ENCODE results near the gene UTP11.
A peak's percentile ranks its signal among the peaks of the same experiment; 100 is the strongest.
"Not testable (repeated sequence)": the region's sequence is repeated elsewhere in the genome, so short reads cannot be mapped to it uniquely, and the experiment has no call there.

Gene UTP11

GRCh38 chr1:38012363-38013226, at the start of gene UTP11:
UTP11 (plus strand) TSS chr1:38012734; CDS start chr1:38012803, 69 bp downstream.
- peak; percentile 97 for DNase-seq (ENCODE audit: low spot score)

- DNase-seq (ENCODE audit: low spot score): not testable (repeated sequence)
Measured at GRCh38 chr1:37964106-37964505, 48.4 kb upstream of the UTP11 start.

- no peak for DNase-seq (ENCODE audit: low spot score)
Measured at GRCh38 chr1:37965301-37965700, 47.2 kb upstream of the UTP11 start.

GRCh38 chr1:37973684-37974083, 38.9 kb upstream of the UTP11 start:
- not testable (repeated sequence) for DNase-seq (ENCODE audit: low spot score)

GRCh38 chr1:37974567-37974966, 38.0 kb upstream of the UTP11 start:
- DNase-seq (ENCODE audit: low spot score): no peak

GRCh38 chr1:37975083-37975482, 37.5 kb upstream of the UTP11 start:
- DNase-seq (ENCODE audit: low spot score): peak; percentile 68

- DNase-seq (ENCODE audit: low spot score): no peak
Measured at GRCh38 chr1:37978541-37978940, 34.0 kb upstream of the UTP11 start.

- DNase-seq (ENCODE audit: low spot score): no peak
Measured at GRCh38 chr1:37983546-37983945, 29.0 kb upstream of the UTP11 start.

- DNase-seq (ENCODE audit: low spot score): no peak
Measured at GRCh38 chr1:37987679-37988078, 24.9 kb upstream of the UTP11 start.

GRCh38 chr1:37989361-37989930, 23.1 kb upstream of the UTP11 start:
- peak; percentile 37 for DNase-seq (ENCODE audit: low spot score)

GRCh38 chr1:37994886-37995566, 17.5 kb upstream of the UTP11 start:
- DNase-seq (ENCODE audit: low spot score): no peak

- no peak for DNase-seq (ENCODE audit: low spot score)
Measured at GRCh38 chr1:37995751-37996345, 16.7 kb upstream of the UTP11 start.

- no peak for DNase-seq (ENCODE audit: low spot score)
Measured at GRCh38 chr1:37997256-37998088, 15.1 kb upstream of the UTP11 start.

GRCh38 chr1:37998089-37998808, 14.3 kb upstream of the UTP11 start:
- no peak for DNase-seq (ENCODE audit: low spot score)

- DNase-seq (ENCODE audit: low spot score): no peak
Measured at GRCh38 chr1:37998913-37999429, 13.6 kb upstream of the UTP11 start.

- no peak for DNase-seq (ENCODE audit: low spot score)
Measured at GRCh38 chr1:37999430-38000232, 12.9 kb upstream of the UTP11 start.

GRCh38 chr1:38000233-38000528, 12.4 kb upstream of the UTP11 start:
- no peak for DNase-seq (ENCODE audit: low spot score)

GRCh38 chr1:38000529-38001455, 11.7 kb upstream of the UTP11 start:
- DNase-seq (ENCODE audit: low spot score): no peak
